Memory B cell (primary cell): Measurements from ENCODE around the gene RAB6B.
A peak's percentile ranks its signal among the peaks of the same experiment; 100 is the strongest.

ENCODE experiments used
- ATAC-seq: fragments of 150-1000 bp; cut with Tn5 transposase; 2 replicates; pipeline ENCODE4 v1.10.0; 2021; ENCODE audit warnings: low read depth, mild to moderate bottlenecking, moderate library complexity
- DNase-seq, 2 donors: peaks; one replicate each; pipeline ENCODE4 v3.0.0; 2022; ENCODE audit warnings: low spot score in 2 of 2
- H3K27ac Mint-ChIP-seq: one replicate; pipeline ENCODE4 v1.8.0; 2022; ENCODE audit warnings: mild to moderate bottlenecking, moderate library complexity, mixed read lengths
- H3K27me3 Mint-ChIP-seq: one replicate; pipeline ENCODE4 v1.8.0; 2022; ENCODE audit warnings: mixed read lengths
- H3K36me3 Mint-ChIP-seq: one replicate; pipeline ENCODE4 v1.8.0; 2022; ENCODE audit warnings: mild to moderate bottlenecking, mixed read lengths
- H3K4me1 Mint-ChIP-seq: one replicate; pipeline ENCODE4 v1.8.0; 2022; ENCODE audit warnings: mixed read lengths
- H3K4me3 Mint-ChIP-seq: one replicate; pipeline ENCODE4 v1.8.0; 2022; ENCODE audit warnings: mild to moderate bottlenecking, moderate library complexity, mixed read lengths
- H3K9me3 Mint-ChIP-seq: one replicate; pipeline ENCODE4 v1.8.0; 2022; ENCODE audit warnings: mixed read lengths

Gene RAB6B

GRCh38 chr3:133829310-133829707 lies 66.4 kb downstream of the RAB6B start:
- DNase-seq = no peak
- H3K4me3 Mint-ChIP-seq = no peak overlapping the region

GRCh38 chr3:133828576-133829309 lies 66.9 kb downstream of the RAB6B start:
- DNase-seq = no peak
- H3K27ac Mint-ChIP-seq = no peak overlapping the region
- ATAC-seq = no peak
- H3K27me3 Mint-ChIP-seq = peaks cover 3% of the 10 kb centered on the region
- peaks cover 3% of the 10 kb centered on the region for H3K4me1 Mint-ChIP-seq
- peaks cover 10% of the 10 kb centered on the region for H3K36me3 Mint-ChIP-seq
- no peak overlapping the region for H3K4me3 Mint-ChIP-seq
- no peaks in the 10 kb centered on the region for H3K9me3 Mint-ChIP-seq

More at GRCh38 chr3:133829310-133829707, 66.4 kb downstream of the RAB6B start:
- no peak for ATAC-seq
- no peaks in the 10 kb centered on the region for H3K9me3 Mint-ChIP-seq
- H3K4me1 Mint-ChIP-seq = peaks cover 3% of the 10 kb centered on the region
- no peak overlapping the region for H3K27ac Mint-ChIP-seq
- H3K36me3 Mint-ChIP-seq = peaks cover 9% of the 10 kb centered on the region
- H3K27me3 Mint-ChIP-seq = peaks cover 3% of the 10 kb centered on the region

- ATAC-seq (no peak), DNase-seq (no peak)
- H3K27ac Mint-ChIP-seq = no peak overlapping the region
- H3K4me3 Mint-ChIP-seq = no peak overlapping the region
- H3K36me3 Mint-ChIP-seq = peaks cover 16% of the 10 kb centered on the region
- H3K27me3 Mint-ChIP-seq = peaks cover 3% of the 10 kb centered on the region
- peaks cover 3% of the 10 kb centered on the region for H3K4me1 Mint-ChIP-seq
- H3K9me3 Mint-ChIP-seq = no peaks in the 10 kb centered on the region
Observed at GRCh38 chr3:133827684-133828083, 68.0 kb downstream of the RAB6B start.

GRCh38 chr3:133827136-133827535 lies 68.5 kb downstream of the RAB6B start:
- H3K27me3 Mint-ChIP-seq = peaks cover 3% of the 10 kb centered on the region

GRCh38 chr3:133825969-133826727 lies 69.5 kb downstream of the RAB6B start:
- no peak overlapping the region for H3K4me3 Mint-ChIP-seq
- ATAC-seq = no peak
- H3K4me1 Mint-ChIP-seq = peaks cover 3% of the 10 kb centered on the region
- H3K9me3 Mint-ChIP-seq = no peaks in the 10 kb centered on the region
- H3K27ac Mint-ChIP-seq = no peak overlapping the region
- H3K27me3 Mint-ChIP-seq = peaks cover 3% of the 10 kb centered on the region
- H3K36me3 Mint-ChIP-seq = peaks cover 25% of the 10 kb centered on the region
- DNase-seq = no peak

More at GRCh38 chr3:133827136-133827535, 68.5 kb downstream of the RAB6B start:
- DNase-seq (no peak), ATAC-seq (no peak)
- Mint-ChIP-seq H3K4me3 (no peak overlapping the region), H3K36me3 (peaks cover 21% of the 10 kb centered on the region), H3K9me3 (no peaks in the 10 kb centered on the region), H3K27ac (no peak overlapping the region), H3K4me1 (peaks cover 3% of the 10 kb centered on the region)

- Mint-ChIP-seq H3K27ac (no peak overlapping the region), H3K9me3 (no peaks in the 10 kb centered on the region)
Observed at GRCh38 chr3:133824961-133825485, 70.7 kb downstream of the RAB6B start.

GRCh38 chr3:133821767-133822638 lies 73.7 kb downstream of the RAB6B start:
- DNase-seq (no peak), ATAC-seq (no peak)
- Mint-ChIP-seq H3K36me3 (peaks cover 41% of the 10 kb centered on the region), H3K4me3 (no peak overlapping the region), H3K9me3 (no peaks in the 10 kb centered on the region), H3K27ac (no peak overlapping the region), H3K27me3 (no peaks in the 10 kb centered on the region), H3K4me1 (peaks cover 3% of the 10 kb centered on the region)

More at GRCh38 chr3:133824961-133825485, 70.7 kb downstream of the RAB6B start:
- Mint-ChIP-seq H3K4me3 (no peak overlapping the region), H3K27me3 (no peaks in the 10 kb centered on the region), H3K36me3 (peaks cover 34% of the 10 kb centered on the region), H3K4me1 (peaks cover 3% of the 10 kb centered on the region)
- ATAC-seq = no peak
- DNase-seq = no peak

GRCh38 chr3:133820889-133821675 lies 74.6 kb downstream of the RAB6B start:
- H3K9me3 Mint-ChIP-seq = no peaks in the 10 kb centered on the region
- no peaks in the 10 kb centered on the region for H3K27me3 Mint-ChIP-seq
- ATAC-seq = no peak
- peaks cover 41% of the 10 kb centered on the region for H3K36me3 Mint-ChIP-seq
- no peak overlapping the region for H3K27ac Mint-ChIP-seq
- H3K4me1 Mint-ChIP-seq = peaks cover 3% of the 10 kb centered on the region
- DNase-seq = no peak
- no peak overlapping the region for H3K4me3 Mint-ChIP-seq

GRCh38 chr3:133820129-133820528 lies 75.6 kb downstream of the RAB6B start:
- no peaks in the 10 kb centered on the region for H3K9me3 Mint-ChIP-seq
- ATAC-seq = no peak
- H3K36me3 Mint-ChIP-seq = peaks cover 39% of the 10 kb centered on the region
- H3K4me1 Mint-ChIP-seq = peaks cover 3% of the 10 kb centered on the region
- no peak overlapping the region for H3K4me3 Mint-ChIP-seq
- H3K27me3 Mint-ChIP-seq = no peaks in the 10 kb centered on the region
- no peak for DNase-seq
- no peak overlapping the region for H3K27ac Mint-ChIP-seq

GRCh38 chr3:133815386-133815785 lies 80.3 kb downstream of the RAB6B start:
- ATAC-seq = no peak
- no peak overlapping the region for H3K4me3 Mint-ChIP-seq
- no peak for DNase-seq
- peaks cover 31% of the 10 kb centered on the region for H3K36me3 Mint-ChIP-seq
- no peaks in the 10 kb centered on the region for H3K9me3 Mint-ChIP-seq
- H3K4me1 Mint-ChIP-seq = peaks cover 7% of the 10 kb centered on the region
- no peak overlapping the region for H3K27ac Mint-ChIP-seq
- H3K27me3 Mint-ChIP-seq = no peaks in the 10 kb centered on the region

GRCh38 chr3:133812872-133813271 lies 82.8 kb downstream of the RAB6B start:
- ATAC-seq (no peak), DNase-seq (no peak)
- H3K9me3 Mint-ChIP-seq = no peaks in the 10 kb centered on the region
- H3K36me3 Mint-ChIP-seq = peaks cover 23% of the 10 kb centered on the region
- H3K27ac Mint-ChIP-seq = peak overlapping the region; percentile 3
- H3K4me1 Mint-ChIP-seq = peaks cover 7% of the 10 kb centered on the region
- H3K4me3 Mint-ChIP-seq = no peak overlapping the region
- no peaks in the 10 kb centered on the region for H3K27me3 Mint-ChIP-seq

- ATAC-seq = peak; percentile 95
Observed at GRCh38 chr3:133805702-133806475, 89.8 kb downstream of the RAB6B start, which contains the start of gene SRPRB. SRPRB (plus strand) TSS chr3:133805815; CDS start chr3:133805849, 34 bp downstream.

More at GRCh38 chr3:133805702-133806475, 89.8 kb downstream of the RAB6B start, which contains the start of gene SRPRB:
- Mint-ChIP-seq H3K9me3 (no peaks in the 10 kb centered on the region), H3K27ac (peak within 1 kb of the TSS; percentile 96), H3K27me3 (peaks cover 2% of the 10 kb centered on the region), H3K4me1 (peaks cover 7% of the 10 kb centered on the region), H3K36me3 (peaks cover 2% of the 10 kb centered on the region), H3K4me3 (peak within 1 kb of the TSS; percentile 95)
- peak; percentile 88 to 92 for DNase-seq
